MM.1S (cell line): Measurements from ENCODE around the gene TSPAN12.
A peak's percentile ranks its signal among the peaks of the same experiment; 100 is the strongest.

Experiments
- DNase-seq: peaks from one replicate; pipeline ENCODE4 v3.0.0-alpha.2; 2015
- H2AFZ ChIP-seq: fragments of 300-600 bp; sonication (generic); 2 replicates; pipeline ENCODE4 v1.6.0; 2016; ENCODE audit warnings: antibody characterized with exemption, low read length
- H3F3A ChIP-seq: fragments of 300-600 bp; sonication (generic); 2 replicates; pipeline ENCODE4 v1.6.1; 2016; ENCODE audit warnings: mild to moderate bottlenecking, antibody characterized with exemption, low read length, moderate library complexity, mixed read lengths; ENCODE audit not compliant: insufficient read depth
- H3K27ac ChIP-seq: fragments of 300-600 bp; sonication (generic); 2 replicates; pipeline ENCODE4 v1.5.1; 2016; ENCODE audit warnings: mild to moderate bottlenecking, low read length
- H3K27me3 ChIP-seq: fragments of 300-600 bp; sonication (generic); replicated peaks from 2 replicates; pipeline ENCODE4 v1.6.0; 2016; ENCODE audit warnings: low read length; ENCODE audit not compliant: insufficient read depth
- H3K36me3 ChIP-seq: fragments of 300-600 bp; sonication (generic); replicated peaks from 2 replicates; pipeline ENCODE4 v1.6.1; 2016; ENCODE audit warnings: mild to moderate bottlenecking, low read length, mixed read lengths; ENCODE audit not compliant: insufficient read depth
- H3K4me1 ChIP-seq: fragments of 300-600 bp; sonication (generic); 2 replicates; pipeline ENCODE4 v1.6.1; 2016; ENCODE audit warnings: low read length, mixed read lengths
- H3K4me2 ChIP-seq: fragments of 300-600 bp; sonication (generic); 2 replicates; pipeline ENCODE4 v1.6.0; 2016; ENCODE audit warnings: low read depth, low read length
- H3K4me3 ChIP-seq: fragments of 300-600 bp; sonication (generic); 2 replicates; pipeline ENCODE4 v1.5.1; 2016; ENCODE audit warnings: low read length, mixed read lengths
- H3K79me2 ChIP-seq: fragments of 300-600 bp; sonication (generic); 2 replicates; pipeline ENCODE4 v1.6.1; 2016; ENCODE audit warnings: mixed run types, low read length, mixed read lengths
- H3K9ac ChIP-seq: fragments of 300-600 bp; sonication (generic); 2 replicates; pipeline ENCODE4 v1.6.1; 2016; ENCODE audit warnings: low read length, mixed read lengths
- H3K9me2 ChIP-seq: fragments of 300-600 bp; sonication (generic); replicated peaks from 2 replicates; pipeline ENCODE4 v1.6.1; 2016; ENCODE audit warnings: mild to moderate bottlenecking, low read length, mixed read lengths; ENCODE audit not compliant: insufficient read depth
- H3K9me3 ChIP-seq: fragments of 300-600 bp; sonication (generic); replicated peaks from 2 replicates; pipeline ENCODE4 v1.6.1; 2016; ENCODE audit warnings: mild to moderate bottlenecking, low read length, mixed read lengths; ENCODE audit not compliant: insufficient read depth
- H4K20me1 ChIP-seq: fragments of 300-600 bp; sonication (generic); 2 replicates; pipeline ENCODE4 v1.6.1; 2016; ENCODE audit warnings: mild to moderate bottlenecking, low read length, moderate library complexity, mixed read lengths; ENCODE audit not compliant: insufficient read depth
- EZH2 ChIP-seq: fragments of 300-600 bp; sonication (generic); optimal IDR thresholded peaks from 2 replicates; pipeline ENCODE3; 2017; ENCODE audit warnings: low read depth, mild to moderate bottlenecking, antibody characterized with exemption, low read length, mixed read lengths
- EZH2phosphoT487 ChIP-seq: fragments of 300-600 bp; sonication (generic); IDR thresholded peaks from 2 replicates; pipeline ENCODE4 v1.6.1; 2018; ENCODE audit warnings: antibody characterized with exemption, low read length
- TF ChIP-seq, protein P1 (sequence below): fragments of 300-600 bp; sonication (generic); IDR thresholded peaks from 2 replicates; pipeline ENCODE4 v1.5.1; 2016; ENCODE audit warnings: antibody characterized with exemption, low read length, mixed read lengths

Gene TSPAN12

DNA sequence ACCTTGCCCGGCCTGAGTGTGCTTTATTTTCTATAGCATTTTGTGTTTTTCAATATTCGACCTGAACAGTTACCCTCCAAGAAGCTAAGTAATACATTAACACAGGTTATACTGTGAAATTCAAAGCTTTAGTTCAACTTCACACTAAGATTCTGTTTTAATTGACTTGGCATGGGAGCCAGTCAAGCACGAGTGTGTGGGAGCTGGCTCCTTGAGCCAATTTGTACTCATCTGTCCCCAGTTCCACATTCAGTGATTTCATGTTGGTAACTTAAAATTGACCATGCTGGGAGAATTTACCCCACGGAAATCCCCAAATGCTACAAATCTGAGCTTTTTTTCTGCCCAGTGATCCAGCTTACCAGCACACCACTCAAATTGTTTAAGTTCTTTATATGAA is 20.3 kb downstream of the TSPAN12 start:
- H3K4me3 ChIP-seq = no peak overlapping the region
- H3K27ac ChIP-seq = peak overlapping the region; percentile 21; the same call in 1 of the 2 replicates
- H3K4me2 ChIP-seq = peak overlapping the region; percentile 14; the same call in 1 of the 2 replicates
- H2AFZ ChIP-seq = no peak overlapping the region
- no peaks in the 10 kb centered on the region for H3K79me2 ChIP-seq
- H3K36me3 ChIP-seq = no peaks in the 10 kb centered on the region
- no peaks in the 10 kb centered on the region for H3K9me2 ChIP-seq
- no peak overlapping the region for H3K9ac ChIP-seq
- no peaks in the 10 kb centered on the region for H3F3A ChIP-seq
- no peak for DNase-seq
- H4K20me1 ChIP-seq = no peaks in the 10 kb centered on the region
- H3K27me3 ChIP-seq = no peaks in the 10 kb centered on the region
- TF ChIP-seq EZH2 (no peak), EZH2phosphoT487 (no peak)
- TF ChIP-seq, protein P1, sequence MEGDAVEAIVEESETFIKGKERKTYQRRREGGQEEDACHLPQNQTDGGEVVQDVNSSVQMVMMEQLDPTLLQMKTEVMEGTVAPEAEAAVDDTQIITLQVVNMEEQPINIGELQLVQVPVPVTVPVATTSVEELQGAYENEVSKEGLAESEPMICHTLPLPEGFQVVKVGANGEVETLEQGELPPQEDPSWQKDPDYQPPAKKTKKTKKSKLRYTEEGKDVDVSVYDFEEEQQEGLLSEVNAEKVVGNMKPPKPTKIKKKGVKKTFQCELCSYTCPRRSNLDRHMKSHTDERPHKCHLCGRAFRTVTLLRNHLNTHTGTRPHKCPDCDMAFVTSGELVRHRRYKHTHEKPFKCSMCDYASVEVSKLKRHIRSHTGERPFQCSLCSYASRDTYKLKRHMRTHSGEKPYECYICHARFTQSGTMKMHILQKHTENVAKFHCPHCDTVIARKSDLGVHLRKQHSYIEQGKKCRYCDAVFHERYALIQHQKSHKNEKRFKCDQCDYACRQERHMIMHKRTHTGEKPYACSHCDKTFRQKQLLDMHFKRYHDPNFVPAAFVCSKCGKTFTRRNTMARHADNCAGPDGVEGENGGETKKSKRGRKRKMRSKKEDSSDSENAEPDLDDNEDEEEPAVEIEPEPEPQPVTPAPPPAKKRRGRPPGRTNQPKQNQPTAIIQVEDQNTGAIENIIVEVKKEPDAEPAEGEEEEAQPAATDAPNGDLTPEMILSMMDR = no peak
- H3K9me3 ChIP-seq = no peaks in the 10 kb centered on the region
- H3K4me1 ChIP-seq = peaks cover 4% of the 10 kb centered on the region; the same call in 1 of the 2 replicates

DNA sequence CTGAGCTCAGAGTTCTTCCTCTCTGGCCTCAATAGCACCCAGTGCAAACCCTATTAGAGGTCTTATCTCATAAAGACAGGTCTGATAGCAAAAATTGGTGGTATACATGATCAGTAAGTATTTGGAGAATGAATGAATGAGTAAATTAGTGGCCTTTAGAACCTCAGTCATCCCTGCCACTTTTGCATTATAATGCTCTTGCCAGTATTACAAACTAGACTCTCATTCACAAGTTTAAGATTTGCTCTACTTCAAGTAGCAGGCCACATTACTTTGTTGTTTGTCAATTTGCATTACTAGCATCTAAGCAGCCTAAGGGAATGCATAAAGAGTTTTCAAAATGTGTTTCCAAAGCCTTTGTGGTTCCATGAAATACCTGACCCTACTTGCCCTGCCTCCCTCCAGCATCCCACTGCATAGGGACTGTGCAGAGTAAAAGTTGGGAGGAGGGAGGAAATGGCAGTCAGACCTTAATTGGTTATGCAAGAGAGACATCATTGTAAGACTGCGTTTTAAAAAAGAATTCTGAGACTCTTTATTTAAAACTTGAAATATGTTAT is 21.3 kb downstream of the TSPAN12 start:
- Histone ChIP-seq H3K9me3 (no peaks in the 10 kb centered on the region), H3K27me3 (no peaks in the 10 kb centered on the region), H3K9me2 (no peaks in the 10 kb centered on the region), H4K20me1 (no peaks in the 10 kb centered on the region), H3K9ac (no peak overlapping the region), H3K79me2 (no peaks in the 10 kb centered on the region), H3K4me2 (no peak overlapping the region), H3K4me1 (peaks cover 4% of the 10 kb centered on the region; the same call in 1 of the 2 replicates), H3K36me3 (no peaks in the 10 kb centered on the region), H2AFZ (no peak overlapping the region), H3K4me3 (no peak overlapping the region), H3K27ac (no peak overlapping the region), H3F3A (no peaks in the 10 kb centered on the region)
- no peak for DNase-seq
- TF ChIP-seq EZH2phosphoT487 = no peak
- TF ChIP-seq, protein P1 = no peak
- no peak for TF ChIP-seq EZH2

DNA sequence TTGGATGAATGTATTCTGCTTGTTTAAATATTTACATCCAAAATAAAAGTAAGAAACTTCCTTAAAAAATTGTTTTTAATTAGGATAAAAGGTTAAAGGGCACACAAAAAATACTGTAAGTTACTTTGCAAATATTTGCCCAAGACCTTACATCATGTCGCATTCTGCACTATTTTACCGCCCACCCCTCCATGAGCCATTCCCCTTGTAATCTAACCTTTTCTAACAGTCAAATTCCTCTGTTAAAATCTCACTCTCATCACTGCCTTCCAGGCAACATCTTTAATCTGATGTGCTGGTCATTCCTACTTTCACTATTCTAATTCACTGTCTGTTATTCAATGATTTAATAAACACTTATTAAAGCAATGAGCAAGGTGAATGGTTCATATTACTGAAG is 23.2 kb downstream of the TSPAN12 start:
- DNase-seq = no peak
- Histone ChIP-seq H3K36me3 (no peaks in the 10 kb centered on the region), H3K4me3 (no peak overlapping the region), H4K20me1 (no peaks in the 10 kb centered on the region), H3F3A (no peaks in the 10 kb centered on the region), H2AFZ (no peak overlapping the region), H3K9ac (no peak overlapping the region), H3K27me3 (no peaks in the 10 kb centered on the region), H3K9me2 (no peaks in the 10 kb centered on the region), H3K9me3 (no peaks in the 10 kb centered on the region), H3K4me2 (no peak overlapping the region), H3K79me2 (no peaks in the 10 kb centered on the region), H3K4me1 (peaks cover 4% of the 10 kb centered on the region; the same call in 1 of the 2 replicates), H3K27ac (no peak overlapping the region)
- TF ChIP-seq EZH2phosphoT487 (no peak), EZH2 (no peak)
- TF ChIP-seq, protein P1 = no peak
